Activated naive CD8-positive, alpha-beta T cell (primary cell): ENCODE results near the gene CFAP20DC.
A peak's percentile ranks its signal among the peaks of the same experiment; 100 is the strongest.
"Not testable (repeated sequence)": the region's sequence is repeated elsewhere in the genome, so short reads cannot be mapped to it uniquely, and the experiment has no call there.

ENCODE experiments used
- H3K27ac Mint-ChIP-seq: one replicate; pipeline ENCODE4 v1.8.0; 2021; ENCODE audit warnings: mixed read lengths
- H3K27me3 Mint-ChIP-seq: one replicate; pipeline ENCODE4 v1.8.0; 2021; ENCODE audit warnings: mixed read lengths
- H3K36me3 Mint-ChIP-seq: one replicate; pipeline ENCODE4 v1.8.0; 2021; ENCODE audit warnings: mixed read lengths
- H3K4me1 Mint-ChIP-seq: one replicate; pipeline ENCODE4 v1.8.0; 2021; ENCODE audit warnings: low read depth, mixed read lengths
- H3K4me3 Mint-ChIP-seq: one replicate; pipeline ENCODE4 v1.8.0; 2021; ENCODE audit warnings: mild to moderate bottlenecking, mixed read lengths
- H3K9me3 Mint-ChIP-seq: one replicate; pipeline ENCODE4 v1.8.0; 2021; ENCODE audit warnings: low read depth, mixed read lengths

Gene CFAP20DC

GRCh38 chr3:59049671-59050331 is at the start of gene CFAP20DC:
TSS of gene CFAP20DC (minus strand) at chr3:59050025. CDS start at chr3:59049631, 394 bp downstream.
- Mint-ChIP-seq H3K27ac (peak within 1 kb of the TSS; percentile 61), H3K4me3 (peak within 1 kb of the TSS; percentile 74), H3K36me3 (no peaks in the 10 kb centered on the region), H3K27me3 (peaks cover 2% of the 10 kb centered on the region), H3K4me1 (peaks cover 7% of the 10 kb centered on the region), H3K9me3 (no peaks in the 10 kb centered on the region)

GRCh38 chr3:59098516-59098915 is 48.7 kb upstream of the CFAP20DC start:
- H3K27ac Mint-ChIP-seq, H3K36me3 Mint-ChIP-seq, H3K27me3 Mint-ChIP-seq, H3K9me3 Mint-ChIP-seq, H3K4me1 Mint-ChIP-seq, H3K4me3 Mint-ChIP-seq: not testable (repeated sequence)

GRCh38 chr3:59094446-59094845 is 44.6 kb upstream of the CFAP20DC start:
- Mint-ChIP-seq H3K4me3 (no peak overlapping the region), H3K4me1 (no peaks in the 10 kb centered on the region), H3K27me3 (peaks cover 4% of the 10 kb centered on the region), H3K9me3 (peaks cover 5% of the 10 kb centered on the region), H3K36me3 (no peaks in the 10 kb centered on the region), H3K27ac (no peak overlapping the region)

- no peak overlapping the region for H3K4me3 Mint-ChIP-seq
- H3K27ac Mint-ChIP-seq: no peak overlapping the region
- peaks cover 5% of the 10 kb centered on the region for H3K9me3 Mint-ChIP-seq
- H3K27me3 Mint-ChIP-seq: peaks cover 2% of the 10 kb centered on the region
- H3K4me1 Mint-ChIP-seq: no peaks in the 10 kb centered on the region
- no peaks in the 10 kb centered on the region for H3K36me3 Mint-ChIP-seq
Measured at GRCh38 chr3:59093521-59093920, 43.7 kb upstream of the CFAP20DC start.

GRCh38 chr3:59088761-59089160 is 38.9 kb upstream of the CFAP20DC start:
- Mint-ChIP-seq H3K27me3 (peaks cover 8% of the 10 kb centered on the region), H3K4me1 (no peaks in the 10 kb centered on the region), H3K36me3 (no peaks in the 10 kb centered on the region), H3K9me3 (no peaks in the 10 kb centered on the region), H3K27ac (no peak overlapping the region), H3K4me3 (no peak overlapping the region)

- Mint-ChIP-seq H3K27ac (no peak overlapping the region), H3K36me3 (no peaks in the 10 kb centered on the region), H3K4me3 (no peak overlapping the region), H3K9me3 (no peaks in the 10 kb centered on the region), H3K4me1 (no peaks in the 10 kb centered on the region), H3K27me3 (peaks cover 15% of the 10 kb centered on the region)
Measured at GRCh38 chr3:59085976-59086375, 36.2 kb upstream of the CFAP20DC start.

- Mint-ChIP-seq H3K4me3 (no peak overlapping the region), H3K9me3 (no peaks in the 10 kb centered on the region), H3K27me3 (peaks cover 16% of the 10 kb centered on the region), H3K36me3 (no peaks in the 10 kb centered on the region), H3K4me1 (no peaks in the 10 kb centered on the region), H3K27ac (no peak overlapping the region)
Measured at GRCh38 chr3:59084583-59084982, 34.8 kb upstream of the CFAP20DC start.

GRCh38 chr3:59082106-59082505 is 32.3 kb upstream of the CFAP20DC start:
- Mint-ChIP-seq H3K27ac (no peak overlapping the region), H3K9me3 (no peaks in the 10 kb centered on the region), H3K4me1 (no peaks in the 10 kb centered on the region), H3K27me3 (peaks cover 19% of the 10 kb centered on the region), H3K4me3 (no peak overlapping the region), H3K36me3 (no peaks in the 10 kb centered on the region)

GRCh38 chr3:59081071-59081470 is 31.2 kb upstream of the CFAP20DC start:
- H3K4me3 Mint-ChIP-seq: no peak overlapping the region
- no peaks in the 10 kb centered on the region for H3K9me3 Mint-ChIP-seq
- H3K36me3 Mint-ChIP-seq: no peaks in the 10 kb centered on the region
- H3K27ac Mint-ChIP-seq: no peak overlapping the region
- no peaks in the 10 kb centered on the region for H3K4me1 Mint-ChIP-seq
- peaks cover 17% of the 10 kb centered on the region for H3K27me3 Mint-ChIP-seq

- Mint-ChIP-seq H3K9me3 (no peaks in the 10 kb centered on the region), H3K4me1 (no peaks in the 10 kb centered on the region), H3K4me3 (no peak overlapping the region), H3K27me3 (peaks cover 16% of the 10 kb centered on the region), H3K27ac (no peak overlapping the region), H3K36me3 (no peaks in the 10 kb centered on the region)
Measured at GRCh38 chr3:59079962-59080361, 30.1 kb upstream of the CFAP20DC start.

GRCh38 chr3:59074764-59075163 is 24.9 kb upstream of the CFAP20DC start:
- Mint-ChIP-seq H3K4me3 (no peak overlapping the region), H3K27ac (no peak overlapping the region), H3K4me1 (peaks cover 5% of the 10 kb centered on the region), H3K27me3 (peaks cover 30% of the 10 kb centered on the region), H3K36me3 (no peaks in the 10 kb centered on the region), H3K9me3 (no peaks in the 10 kb centered on the region)

- Mint-ChIP-seq H3K4me3 (no peak overlapping the region), H3K27ac (no peak overlapping the region), H3K27me3 (peaks cover 28% of the 10 kb centered on the region), H3K4me1 (peaks cover 7% of the 10 kb centered on the region), H3K9me3 (no peaks in the 10 kb centered on the region), H3K36me3 (no peaks in the 10 kb centered on the region)
Measured at GRCh38 chr3:59072681-59073080, 22.9 kb upstream of the CFAP20DC start.

- Mint-ChIP-seq H3K36me3 (no peaks in the 10 kb centered on the region), H3K4me3 (no peak overlapping the region), H3K4me1 (peaks cover 7% of the 10 kb centered on the region), H3K9me3 (no peaks in the 10 kb centered on the region), H3K27me3 (peaks cover 36% of the 10 kb centered on the region), H3K27ac (no peak overlapping the region)
Measured at GRCh38 chr3:59069838-59070237, 20.0 kb upstream of the CFAP20DC start.

- no peak overlapping the region for H3K4me3 Mint-ChIP-seq
- no peak overlapping the region for H3K27ac Mint-ChIP-seq
- no peaks in the 10 kb centered on the region for H3K36me3 Mint-ChIP-seq
- peaks cover 5% of the 10 kb centered on the region for H3K4me1 Mint-ChIP-seq
- peaks cover 32% of the 10 kb centered on the region for H3K27me3 Mint-ChIP-seq
- H3K9me3 Mint-ChIP-seq: peaks cover 7% of the 10 kb centered on the region
Measured at GRCh38 chr3:59065240-59065639, 15.4 kb upstream of the CFAP20DC start.

- Mint-ChIP-seq H3K27me3 (peaks cover 31% of the 10 kb centered on the region), H3K27ac (no peak overlapping the region), H3K9me3 (peaks cover 7% of the 10 kb centered on the region), H3K4me3 (no peak overlapping the region), H3K36me3 (no peaks in the 10 kb centered on the region), H3K4me1 (peaks cover 2% of the 10 kb centered on the region)
Measured at GRCh38 chr3:59064728-59065127, 14.9 kb upstream of the CFAP20DC start.

GRCh38 chr3:59064276-59064675 is 14.5 kb upstream of the CFAP20DC start:
- no peak overlapping the region for H3K4me3 Mint-ChIP-seq
- H3K27me3 Mint-ChIP-seq: peaks cover 31% of the 10 kb centered on the region
- H3K27ac Mint-ChIP-seq: no peak overlapping the region
- H3K36me3 Mint-ChIP-seq: no peaks in the 10 kb centered on the region
- H3K4me1 Mint-ChIP-seq: no peaks in the 10 kb centered on the region
- peaks cover 7% of the 10 kb centered on the region for H3K9me3 Mint-ChIP-seq
